ENCODE data around the gene ANAPC2.

DNA sequence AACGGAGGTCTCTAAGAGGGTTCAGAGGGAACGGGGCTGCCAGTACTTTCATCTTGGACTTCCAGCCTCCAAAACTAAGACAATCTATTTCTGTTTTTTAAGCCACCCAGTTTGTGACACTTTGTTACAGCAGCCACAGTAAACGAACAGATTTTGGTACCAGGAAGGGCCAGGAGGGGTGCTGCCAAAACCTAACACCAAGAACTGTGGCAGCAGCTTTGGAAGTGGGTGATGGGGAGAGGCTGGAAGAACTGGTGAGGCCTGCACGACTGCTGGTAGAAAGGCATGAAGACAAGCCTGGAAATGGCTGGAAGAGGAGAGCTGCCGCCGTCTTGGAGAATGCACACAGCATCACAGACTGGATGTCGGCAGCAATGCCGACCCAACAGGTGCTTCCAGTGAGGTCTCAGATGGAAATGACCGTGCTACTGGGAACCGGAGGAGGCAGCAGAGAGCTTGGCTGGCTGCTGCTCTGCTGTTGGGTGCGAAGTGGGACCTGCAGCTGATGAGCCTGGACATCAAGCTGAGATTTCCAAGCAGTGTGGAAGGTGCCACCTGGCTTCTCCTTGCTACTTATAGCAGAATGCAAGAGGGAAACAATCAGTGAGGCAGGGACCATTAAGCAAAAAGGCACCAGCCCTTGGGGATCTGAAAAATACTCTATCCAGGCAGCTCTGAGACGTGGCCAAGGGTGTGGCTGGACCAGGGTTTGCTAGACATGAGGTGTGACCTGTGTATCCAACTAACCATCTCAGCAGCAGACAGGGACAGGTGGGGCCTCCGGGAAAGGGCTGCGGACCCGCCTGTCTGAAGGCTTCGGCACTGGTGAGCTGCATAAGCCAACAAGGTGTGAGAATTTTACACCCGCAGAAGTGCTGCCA lies 11.8 kb downstream of the ANAPC2 start:
- TF ChIP-seq CTCF (IDR thresholded peaks at IDR 0.05): peak in 2 of 3 experiments; percentile 6 to 47
- no peak for TF ChIP-seq EP300 (IDR thresholded peaks at IDR 0.05)

Measured in esophagus muscularis mucosa (tissue), 3 donors.